Measurements from ENCODE around the gene ARHGAP32. TPM values are rescaled to one million over a fixed set of nuclear protein-coding genes. Genes with fewer than 3 reads are reported as not detected.

The ARHGAP32 gene
- total RNA-seq, 1 experiment from 2014 or later, result 27.8 TPM

- no peak overlapping the region for H3K4me2 ChIP-seq (ENCODE audit: low read length)
- H3K79me2 ChIP-seq (ENCODE audit: insufficient read depth, low read length), result peaks cover 48% of the 10 kb centered on the region
- H2AFZ ChIP-seq (ENCODE audit: low read depth, low read length, poor library complexity, severe bottlenecking), result no peak overlapping the region
- H3K9me2 ChIP-seq (ENCODE audit: insufficient read depth), result no peaks in the 10 kb centered on the region
- BruUV-seq (replicated peaks), result no TSS peak
- H3K36me3 ChIP-seq (ENCODE audit: control insufficient read depth in 1 of 2, insufficient read depth in 2 of 2, low read length in 2 of 2), result no peaks in the 10 kb centered on the region
- CTCF ChIA-PET, result no interaction called here
- POLR2A ChIA-PET, result no interaction called here
- peaks cover 5 to 12% of the 10 kb centered on the region in 2 experiments; a peak in 2 of 4 replicates for H3K9me3 ChIP-seq (ENCODE audit: control insufficient read depth in 1 of 2, insufficient read depth in 1 of 2, low read depth in 1 of 2, low read length in 2 of 2)
- intact Hi-C loops (cut with micrococcal nuclease), result no loop called here
- H4K20me1 ChIP-seq (ENCODE audit: insufficient read depth), result peaks cover 10% of the 10 kb centered on the region; the same call in 1 of the 2 replicates
- no peak overlapping the region for H3K4me3 ChIP-seq (replicated peaks in 1 of 2; ENCODE audit: low read depth in 1 of 2, low read length in 2 of 2)
- no peak for ATAC-seq
- no peak overlapping the region for H3K27ac ChIP-seq (ENCODE audit: low read depth, low read length)
- RAD21 ChIA-PET (ENCODE audit: low non-redundant PET in 1 of 2, low total read pairs in 2 of 2, uncharacterized antibody in 2 of 2, unreplicated experiment in 2 of 2), result no interaction called here
- H3K9ac ChIP-seq (ENCODE audit: low read length), result no peak overlapping the region
- no peak for DNase-seq (ENCODE audit: low read depth, low spot score)
- TF ChIP-seq EZH2phosphoT487 (IDR thresholded peaks at IDR 0.05; ENCODE audit: borderline replicate concordance) (no peak), SP1 (IDR thresholded peaks at IDR 0.05; ENCODE audit: low read depth) (no peak), CEBPB (IDR thresholded peaks at IDR 0.05; ENCODE audit: low read depth) (no peak), JUND (IDR thresholded peaks at IDR 0.05) (no peak), SRF (IDR thresholded peaks at IDR 0.05; ENCODE audit: low read depth) (no peak), FOSL1 (IDR thresholded peaks at IDR 0.05; ENCODE audit: low read depth) (no peak), ZBTB33 (IDR thresholded peaks at IDR 0.05; ENCODE audit: extremely low read depth, insufficient replicate concordance, low read length) (no peak), MAX (IDR thresholded peaks at IDR 0.05) (no peak), EZH2 (IDR thresholded peaks at IDR 0.05) (no peak), REST (IDR thresholded peaks at IDR 0.05; ENCODE audit: low read depth) (no peak), YY1 (IDR thresholded peaks at IDR 0.05; ENCODE audit: extremely low read depth, insufficient replicate concordance, low read depth, low read length) (no peak), EGR1 (IDR thresholded peaks at IDR 0.05; ENCODE audit: low read depth) (no peak), ELF1 (IDR thresholded peaks at IDR 0.05; ENCODE audit: borderline replicate concordance, low read depth) (no peak), POLR2AphosphoS5 (IDR thresholded peaks at IDR 0.05; ENCODE audit: low read depth, low read length) (no peak), POLR2A (IDR thresholded peaks at IDR 0.05; ENCODE audit: borderline replicate concordance, extremely low read depth, insufficient read depth, insufficient read length) (no peak), RAD21 (IDR thresholded peaks at IDR 0.05; ENCODE audit: low read depth) (no peak), TCF7L2 (IDR thresholded peaks at IDR 0.05; ENCODE audit: borderline replicate concordance, extremely low read depth, insufficient read depth, insufficient read length) (no peak)
- no peaks in the 10 kb centered on the region for H3K4me1 ChIP-seq (ENCODE audit: control insufficient read depth in 1 of 2, insufficient read depth in 2 of 2, low read length in 2 of 2)
- no peaks in the 10 kb centered on the region for H3K27me3 ChIP-seq (ENCODE audit: insufficient read depth, low read length)
Measured at GRCh38 chr11:129222158-129222557, 30.0 kb upstream of the ARHGAP32 start.
